ENCODE results near the gene CSPG5. TPM values are rescaled to one million over a fixed set of nuclear protein-coding genes. Genes with fewer than 3 reads are reported as not detected.

CSPG5 gene
- total RNA-seq, 4 donors from 2014 or later, result 0.82 to 2.9 TPM; not detected in 2

DNA sequence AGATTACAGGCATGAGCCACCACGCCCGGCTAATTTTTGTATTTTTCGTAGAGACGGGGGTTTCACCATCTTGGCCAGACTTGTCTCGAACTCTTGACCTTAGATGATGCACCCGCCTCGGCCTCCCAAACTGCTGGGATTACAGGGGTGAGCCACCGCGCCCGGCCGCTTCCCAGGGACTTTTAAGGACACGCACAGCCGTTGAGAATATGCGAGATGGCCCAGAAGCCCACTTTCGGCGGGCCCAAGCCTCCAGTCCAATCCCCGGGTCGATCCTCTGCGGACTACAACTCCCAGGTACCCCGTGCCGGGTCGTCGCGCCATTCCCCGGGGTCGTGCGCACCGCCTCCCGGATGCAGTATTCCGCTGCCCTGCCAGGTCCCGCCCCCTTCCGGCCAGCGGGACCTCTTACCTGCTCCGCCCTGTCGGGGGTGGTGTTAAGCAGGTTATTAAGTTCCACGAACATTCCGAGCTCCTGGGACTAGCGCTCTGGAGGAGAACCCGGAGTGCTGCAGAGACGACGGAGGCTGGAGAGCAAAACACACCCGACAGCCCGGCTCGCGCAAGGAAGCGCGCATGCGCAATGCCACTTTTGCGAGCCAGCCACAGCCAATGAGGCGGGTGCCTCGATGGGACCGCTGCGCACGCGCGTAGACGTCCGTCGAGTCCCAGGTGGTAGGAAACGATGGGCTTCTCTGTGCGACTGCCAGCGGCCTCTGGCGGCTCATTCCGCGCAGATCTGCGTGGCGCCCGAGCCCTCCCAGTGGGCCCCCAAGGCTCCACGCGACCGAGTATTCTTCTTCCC, 65.3 kb downstream of the CSPG5 start, which contains the start of gene ELP6:
TSS of gene ELP6 (minus strand) at position 588 of the 805 bp plus-strand sequence. CDS start at position 466, 122 bp downstream.
- H3K4me1 ChIP-seq, result no peaks in the 10 kb centered on the region
- H3K4me3 ChIP-seq, result peak within 1 kb of the TSS; percentile 69 to 77
- H3K27me3 ChIP-seq, result no peaks in the 10 kb centered on the region
- peak; percentile 96 to 97 for DNase-seq
- peak within 1 kb of the TSS; percentile 94 to 96 for H3K27ac ChIP-seq
- peak; percentile 31 to 69 for TF ChIP-seq POLR2A (IDR thresholded peaks at IDR 0.05)
- TF ChIP-seq, protein P1, sequence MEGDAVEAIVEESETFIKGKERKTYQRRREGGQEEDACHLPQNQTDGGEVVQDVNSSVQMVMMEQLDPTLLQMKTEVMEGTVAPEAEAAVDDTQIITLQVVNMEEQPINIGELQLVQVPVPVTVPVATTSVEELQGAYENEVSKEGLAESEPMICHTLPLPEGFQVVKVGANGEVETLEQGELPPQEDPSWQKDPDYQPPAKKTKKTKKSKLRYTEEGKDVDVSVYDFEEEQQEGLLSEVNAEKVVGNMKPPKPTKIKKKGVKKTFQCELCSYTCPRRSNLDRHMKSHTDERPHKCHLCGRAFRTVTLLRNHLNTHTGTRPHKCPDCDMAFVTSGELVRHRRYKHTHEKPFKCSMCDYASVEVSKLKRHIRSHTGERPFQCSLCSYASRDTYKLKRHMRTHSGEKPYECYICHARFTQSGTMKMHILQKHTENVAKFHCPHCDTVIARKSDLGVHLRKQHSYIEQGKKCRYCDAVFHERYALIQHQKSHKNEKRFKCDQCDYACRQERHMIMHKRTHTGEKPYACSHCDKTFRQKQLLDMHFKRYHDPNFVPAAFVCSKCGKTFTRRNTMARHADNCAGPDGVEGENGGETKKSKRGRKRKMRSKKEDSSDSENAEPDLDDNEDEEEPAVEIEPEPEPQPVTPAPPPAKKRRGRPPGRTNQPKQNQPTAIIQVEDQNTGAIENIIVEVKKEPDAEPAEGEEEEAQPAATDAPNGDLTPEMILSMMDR (IDR thresholded peaks at IDR 0.05), result peak in 3 of 4 experiments; percentile 20 to 46 (median 22)
- H3K36me3 ChIP-seq, result no peaks in the 10 kb centered on the region
- no peaks in the 10 kb centered on the region for H3K9me3 ChIP-seq
- intact Hi-C loops (cut with DNase I; ENCODE audit: low total_unique reads), result no loop called here

DNA sequence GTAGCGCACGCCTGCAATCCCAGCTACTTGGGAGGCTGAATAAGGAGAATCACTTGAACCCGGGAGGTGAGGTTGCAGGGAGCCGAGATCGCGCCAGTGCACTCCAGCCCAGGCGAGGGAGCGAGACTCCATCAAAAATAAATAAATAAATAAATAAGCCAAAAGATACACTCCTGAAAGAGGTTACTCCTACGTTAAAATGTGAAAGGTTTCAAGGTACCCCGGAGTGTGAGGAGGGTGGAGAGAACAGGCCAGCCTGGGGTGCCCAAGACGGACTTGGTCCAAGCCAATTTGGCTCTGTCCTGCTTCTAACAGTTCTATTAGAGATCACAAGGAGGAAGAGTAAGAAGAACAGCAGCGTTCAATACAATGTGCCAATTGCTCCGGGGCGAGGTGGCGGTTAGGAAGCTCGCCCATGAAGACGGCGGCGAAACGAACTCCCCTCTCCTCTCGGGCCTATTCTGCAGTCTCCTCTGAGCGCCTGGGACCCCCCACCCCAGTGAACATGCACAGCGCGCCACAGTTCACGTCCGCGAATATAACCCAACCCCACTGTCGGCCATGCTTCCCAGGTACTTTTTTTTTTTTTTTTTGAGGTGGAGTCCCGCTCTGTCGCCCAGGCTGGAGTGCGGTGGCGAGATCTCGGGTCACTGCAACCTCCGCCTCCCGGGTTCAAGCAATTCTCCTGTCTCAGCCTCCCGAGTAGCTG, 66.1 kb downstream of the CSPG5 start:
- H3K9me3 ChIP-seq, result no peaks in the 10 kb centered on the region
- H3K4me3 ChIP-seq, result peak overlapping the region; percentile 69 to 77
- peak; percentile 33 to 34 for DNase-seq
- no peaks in the 10 kb centered on the region for H3K27me3 ChIP-seq
- intact Hi-C loops (cut with DNase I; ENCODE audit: low total_unique reads), result no loop called here
- TF ChIP-seq POLR2A (IDR thresholded peaks at IDR 0.05), result no peak
- TF ChIP-seq, protein P1 (IDR thresholded peaks at IDR 0.05), result no peak
- no peaks in the 10 kb centered on the region for H3K4me1 ChIP-seq
- H3K36me3 ChIP-seq, result no peaks in the 10 kb centered on the region
- peak overlapping the region; percentile 94 to 96 for H3K27ac ChIP-seq

Small RNA genes lying within 50 kb of the gene (small RNA-seq; reads per million reads assigned to genes)
- not detected for gene RN7SL870P

Other genes with a start within 250 kb of the CSPG5 start
- gene PTPN23, start 197.8 kb downstream of the CSPG5 start, total RNA-seq, result 10 to 100 TPM in 2 of 4 donors, 1 to 10 TPM in 2; 5.1 to 51.6 (median 16.2) TPM
- gene SCAP, start 102.9 kb downstream of the CSPG5 start, total RNA-seq, result 10 to 100 TPM; 28.7 to 93.0 (median 48.3) TPM
- gene ELP6, start 65.2 kb downstream of the CSPG5 start, total RNA-seq, result 10 to 100 TPM in 3 of 4 donors, 1 to 10 TPM in 1; 6.2 to 33.5 (median 22.5) TPM
- 10 to 100 TPM; 23.8 to 61.0 (median 45.5) TPM for gene SMARCC1, start 203.0 kb upstream of the CSPG5 start, total RNA-seq
- gene DHX30, start 224.3 kb upstream of the CSPG5 start, total RNA-seq, result 10 to 100 TPM; 21.5 to 78.6 (median 55.7) TPM

All from uterus (tissue), 4 donors.